ENCODE results near the gene TECR.

- TF ChIP-seq CTCF (IDR thresholded peaks at IDR 0.05): peak; percentile 77 to 94 (median 86)
- TF ChIP-seq POLR2A (IDR thresholded peaks at IDR 0.05): peak in 1 of 2 donors; percentile 63
These were observed 42.5 kb downstream of the TECR start, which contains the start of gene NDUFB7 for GRCh38 chr19:14571695-14572490.

All from uterus (tissue), 2 donors.